HG02571 (cell line): Measurements from ENCODE around the gene ZNF740.

ENCODE experiments used
- ATAC-seq: cut with Tn5 transposase; IDR thresholded peaks from one replicate; pipeline ENCODE4 v1.9.1; 2021; ENCODE audit warnings: mild to moderate bottlenecking, moderate library complexity; ENCODE audit not compliant: unreplicated experiment

ZNF740 gene

GRCh38 chr12:53244337-53244736 lies 63.8 kb downstream of the ZNF740 start:
- no peak for ATAC-seq
